ENCODE data around the gene PLD6. TPM values are rescaled to one million over a fixed set of nuclear protein-coding genes. Genes with fewer than 3 reads are reported as not detected.

PLD6 gene
- total and polyA plus RNA-seq, 2 experiments from 2014 or later: 0.63 to 0.97 TPM

DNA sequence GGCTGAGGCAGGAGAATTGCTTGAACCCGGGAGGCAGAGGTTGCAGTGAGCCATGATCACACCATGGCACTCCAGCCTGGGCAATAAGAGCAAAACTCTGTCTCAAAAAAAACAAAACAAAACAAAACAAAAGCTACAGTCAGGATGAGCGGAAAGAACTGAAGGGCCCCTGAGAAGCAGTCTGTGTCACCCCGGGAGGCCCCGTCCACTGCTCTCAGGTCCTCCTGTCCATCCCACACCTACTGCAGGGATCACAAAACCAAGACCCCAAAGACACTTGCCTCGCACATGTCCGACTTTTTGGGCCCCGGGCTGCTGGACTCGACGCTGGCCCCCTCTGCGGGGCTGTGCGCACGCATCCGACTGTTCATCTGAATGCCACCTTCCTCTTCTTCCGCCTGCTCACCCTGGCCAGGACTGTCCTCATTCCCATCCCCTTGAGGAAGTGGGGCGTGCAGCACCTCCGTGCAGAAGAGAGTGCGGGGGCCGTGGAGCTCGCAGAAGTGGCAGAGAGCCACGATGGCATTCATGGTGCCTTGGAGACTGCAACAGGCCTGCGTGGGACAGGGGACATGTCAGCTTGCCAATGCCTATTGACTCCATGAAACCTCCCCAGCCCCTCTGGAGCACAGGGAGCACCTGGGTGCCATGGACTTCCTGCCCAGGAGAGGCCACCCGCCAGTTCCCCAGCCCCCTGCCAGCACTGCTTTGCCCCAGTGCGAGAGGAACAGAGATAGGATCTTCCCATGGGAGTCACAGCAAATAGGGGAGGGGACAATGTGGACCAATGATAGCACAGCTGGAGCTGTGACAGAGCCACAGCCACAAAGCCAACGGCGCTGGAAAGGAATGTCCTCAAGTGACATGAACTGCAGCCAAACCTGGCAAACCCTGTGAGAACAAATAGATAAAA is 21.7 kb upstream of the PLD6 start:
- Histone ChIP-seq H3K79me2 (peaks cover 32% of the 10 kb centered on the region), H3K27ac (no peak overlapping the region), H3K9me2 (replicated peaks; ENCODE audit: insufficient read depth) (no peaks in the 10 kb centered on the region), H3K4me1 (ENCODE audit: insufficient read depth) (peaks cover 8% of the 10 kb centered on the region), H3K4me3 (no peak overlapping the region), H2AFZ (no peak overlapping the region), H3K4me2 (no peak overlapping the region), H3K36me3 (replicated peaks; ENCODE audit: insufficient read depth, low read depth) (no peaks in the 10 kb centered on the region), H3K27me3 (no peaks in the 10 kb centered on the region), H4K20me1 (ENCODE audit: insufficient read depth, poor library complexity, severe bottlenecking) (peaks cover 47% of the 10 kb centered on the region), H3K9me3 (ENCODE audit: low read depth) (no peaks in the 10 kb centered on the region)
- no peak for TF ChIP-seq EZH2phosphoT487 (IDR thresholded peaks at IDR 0.05; ENCODE audit: low read depth, severe bottlenecking, unreplicated experiment)
- TF ChIP-seq, protein P1, sequence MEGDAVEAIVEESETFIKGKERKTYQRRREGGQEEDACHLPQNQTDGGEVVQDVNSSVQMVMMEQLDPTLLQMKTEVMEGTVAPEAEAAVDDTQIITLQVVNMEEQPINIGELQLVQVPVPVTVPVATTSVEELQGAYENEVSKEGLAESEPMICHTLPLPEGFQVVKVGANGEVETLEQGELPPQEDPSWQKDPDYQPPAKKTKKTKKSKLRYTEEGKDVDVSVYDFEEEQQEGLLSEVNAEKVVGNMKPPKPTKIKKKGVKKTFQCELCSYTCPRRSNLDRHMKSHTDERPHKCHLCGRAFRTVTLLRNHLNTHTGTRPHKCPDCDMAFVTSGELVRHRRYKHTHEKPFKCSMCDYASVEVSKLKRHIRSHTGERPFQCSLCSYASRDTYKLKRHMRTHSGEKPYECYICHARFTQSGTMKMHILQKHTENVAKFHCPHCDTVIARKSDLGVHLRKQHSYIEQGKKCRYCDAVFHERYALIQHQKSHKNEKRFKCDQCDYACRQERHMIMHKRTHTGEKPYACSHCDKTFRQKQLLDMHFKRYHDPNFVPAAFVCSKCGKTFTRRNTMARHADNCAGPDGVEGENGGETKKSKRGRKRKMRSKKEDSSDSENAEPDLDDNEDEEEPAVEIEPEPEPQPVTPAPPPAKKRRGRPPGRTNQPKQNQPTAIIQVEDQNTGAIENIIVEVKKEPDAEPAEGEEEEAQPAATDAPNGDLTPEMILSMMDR (IDR thresholded peaks at IDR 0.05; ENCODE audit: poor library complexity): no peak
- TF ChIP-seq EZH2 (IDR thresholded peaks at IDR 0.05; ENCODE audit: borderline replicate concordance): no peak
- 96% methylated on average over 25 of the region's 25 CpGs for WGBS (ENCODE audit: low lambda C conversion rate, missing lambda C conversion rate)
- DNase-seq (ENCODE audit: low spot score): no peak

DNA sequence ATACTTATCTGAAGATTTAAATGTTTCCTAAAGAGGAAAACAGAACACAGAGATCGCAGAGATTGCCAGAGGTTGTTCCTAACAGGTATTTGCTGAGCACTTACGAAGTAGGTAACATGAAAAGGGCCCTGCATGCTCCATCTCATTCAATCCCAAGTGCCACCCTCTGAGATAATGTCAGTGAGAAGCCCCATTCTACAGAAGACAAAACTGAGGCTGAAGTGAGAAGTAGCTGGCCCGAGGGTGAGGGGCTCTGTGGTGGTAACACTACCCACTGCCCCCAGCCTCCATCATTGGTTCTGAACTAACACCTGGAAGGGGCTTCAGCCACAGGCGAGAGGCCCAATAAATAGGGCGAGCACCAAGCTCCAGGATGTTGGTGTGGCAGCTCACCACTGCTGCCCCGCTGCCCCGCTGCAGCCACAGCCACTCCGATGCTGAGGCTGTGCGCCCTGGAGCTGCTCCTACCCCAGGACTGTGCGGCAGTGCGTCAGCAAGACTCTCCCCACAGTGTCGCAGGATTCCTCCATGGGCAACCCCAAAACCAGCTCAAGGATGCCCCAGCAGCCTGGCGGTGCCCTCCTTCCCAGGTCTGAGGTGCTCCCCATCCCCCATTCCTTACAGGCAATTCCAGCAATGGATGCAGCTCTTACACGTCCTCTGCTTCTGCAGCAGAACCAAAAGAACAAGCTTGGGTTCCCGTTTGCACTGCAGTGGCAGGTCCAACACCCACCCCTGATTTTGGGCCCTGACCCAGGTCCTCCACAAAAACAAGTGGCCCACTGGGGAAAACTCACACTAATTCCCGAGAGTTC is 20.5 kb upstream of the PLD6 start:
- no peaks in the 10 kb centered on the region for H3K27me3 ChIP-seq

DNA sequence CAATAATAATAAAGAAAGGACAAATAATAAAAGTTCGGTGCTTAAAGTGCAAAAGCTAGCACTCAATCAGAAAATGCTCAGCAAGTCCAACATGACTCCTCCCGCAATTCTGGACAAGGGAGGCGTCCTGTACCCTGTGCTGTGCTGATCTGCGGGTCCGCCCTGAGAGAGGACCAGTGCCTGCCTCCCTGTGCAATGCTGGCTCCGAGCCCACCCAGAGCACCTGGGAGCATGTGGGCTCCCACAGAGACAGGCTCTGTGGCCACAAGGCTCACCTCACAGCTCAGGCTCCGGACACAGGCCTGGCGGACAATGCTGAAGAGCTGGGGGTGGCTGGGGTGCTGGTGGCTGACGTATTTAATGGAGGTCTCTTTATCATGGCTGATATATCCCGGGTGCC is 19.8 kb upstream of the PLD6 start:
- Histone ChIP-seq H3K9me3 (ENCODE audit: low read depth) (no peaks in the 10 kb centered on the region), H3K4me3 (no peak overlapping the region), H3K9me2 (replicated peaks; ENCODE audit: insufficient read depth) (no peaks in the 10 kb centered on the region), H4K20me1 (ENCODE audit: insufficient read depth, poor library complexity, severe bottlenecking) (peaks cover 31% of the 10 kb centered on the region), H3K79me2 (peaks cover 13% of the 10 kb centered on the region), H2AFZ (no peak overlapping the region), H3K27me3 (no peaks in the 10 kb centered on the region), H3K27ac (no peak overlapping the region), H3K36me3 (replicated peaks; ENCODE audit: insufficient read depth, low read depth) (no peaks in the 10 kb centered on the region), H3K4me2 (no peak overlapping the region), H3K4me1 (ENCODE audit: insufficient read depth) (no peaks in the 10 kb centered on the region)
- no peak for DNase-seq (ENCODE audit: low spot score)
- TF ChIP-seq, protein P1 (IDR thresholded peaks at IDR 0.05; ENCODE audit: poor library complexity): no peak
- TF ChIP-seq EZH2phosphoT487 (IDR thresholded peaks at IDR 0.05; ENCODE audit: low read depth, severe bottlenecking, unreplicated experiment) (no peak), EZH2 (IDR thresholded peaks at IDR 0.05; ENCODE audit: borderline replicate concordance) (no peak)
- 96% methylated on average over 10 of the region's 10 CpGs for WGBS (ENCODE audit: low lambda C conversion rate, missing lambda C conversion rate)

More for the DNA sequence above, 20.5 kb upstream of the PLD6 start:
- H3K79me2 ChIP-seq: peaks cover 20% of the 10 kb centered on the region
- no peak for DNase-seq (ENCODE audit: low spot score)
- no peak overlapping the region for H3K4me2 ChIP-seq
- TF ChIP-seq EZH2phosphoT487 (IDR thresholded peaks at IDR 0.05; ENCODE audit: low read depth, severe bottlenecking, unreplicated experiment) (no peak), EZH2 (IDR thresholded peaks at IDR 0.05; ENCODE audit: borderline replicate concordance) (no peak)
- TF ChIP-seq, protein P1 (IDR thresholded peaks at IDR 0.05; ENCODE audit: poor library complexity): no peak
- peaks cover 35% of the 10 kb centered on the region for H4K20me1 ChIP-seq (ENCODE audit: insufficient read depth, poor library complexity, severe bottlenecking)
- no peaks in the 10 kb centered on the region for H3K4me1 ChIP-seq (ENCODE audit: insufficient read depth)
- H3K4me3 ChIP-seq: no peak overlapping the region
- H3K9me2 ChIP-seq (replicated peaks; ENCODE audit: insufficient read depth): no peaks in the 10 kb centered on the region
- no peak overlapping the region for H3K27ac ChIP-seq
- H2AFZ ChIP-seq: no peak overlapping the region
- 97% methylated on average over 16 of the region's 16 CpGs for WGBS (ENCODE audit: low lambda C conversion rate, missing lambda C conversion rate)
- no peaks in the 10 kb centered on the region for H3K36me3 ChIP-seq (replicated peaks; ENCODE audit: insufficient read depth, low read depth)
- no peaks in the 10 kb centered on the region for H3K9me3 ChIP-seq (ENCODE audit: low read depth)
